Activated CD4-positive, CD25-positive, alpha-beta regulatory T cell treated with anti-CD3 and anti-CD28 coated beads, Interleukin-2, amount 50 U/mL, for 16 hours (primary cell): ENCODE results near the gene TMEM208.

Experiments
- DNase-seq: peaks from one replicate; pipeline ENCODE4 v3.0.0-alpha.2; 2020; ENCODE audit warnings: low read depth, low spot score

TMEM208 gene

GRCh38 chr16:67236563-67237395 lies 9.8 kb downstream of the TMEM208 start:
- peak; percentile 38 for DNase-seq

DNA sequence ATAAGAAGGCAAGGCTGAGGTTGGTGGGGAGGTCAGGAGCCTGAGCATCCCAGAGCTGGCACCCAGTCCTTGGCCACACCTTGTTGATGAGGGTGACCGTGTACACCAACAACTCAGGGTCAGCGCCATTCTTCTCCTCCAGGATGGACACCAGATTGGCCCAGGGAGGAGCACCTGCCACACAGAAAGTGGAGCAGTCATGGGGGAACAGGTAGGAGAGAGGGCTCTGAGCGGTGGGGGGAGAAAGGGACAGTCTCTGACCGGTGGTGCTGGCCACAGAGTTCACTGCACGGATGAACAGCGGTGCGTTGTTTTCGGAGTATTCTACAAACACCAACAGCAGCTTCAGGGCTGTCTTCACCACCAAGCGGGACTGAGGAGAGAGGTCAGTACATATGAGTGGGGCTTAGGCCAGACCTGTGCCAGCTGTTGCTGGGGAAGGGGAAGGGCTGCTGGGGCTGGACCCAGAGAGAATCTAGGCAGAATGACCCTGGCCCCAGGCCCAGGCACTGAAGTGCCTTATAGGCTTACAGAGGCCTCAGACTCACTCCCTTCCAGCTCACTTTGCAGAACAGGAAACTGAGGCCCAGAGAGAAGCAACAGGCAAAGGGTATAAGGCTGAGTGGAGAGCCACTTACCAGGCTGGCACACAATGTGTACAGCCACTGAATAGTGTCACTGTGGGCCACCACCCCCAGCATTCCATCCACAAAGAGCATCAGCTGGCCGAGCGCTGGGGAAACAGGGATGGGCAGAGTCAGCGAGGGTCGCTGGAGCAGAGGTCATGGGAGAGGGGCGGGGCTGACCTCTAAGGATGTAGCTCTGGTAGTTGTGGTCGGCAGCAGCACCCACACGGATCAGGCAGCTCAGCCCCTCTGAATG lies 10.7 kb downstream of the TMEM208 start:
- no peak for DNase-seq

- DNase-seq, result no peak
Measured at GRCh38 chr16:67238278-67238575, 11.3 kb downstream of the TMEM208 start.

- no peak for DNase-seq
Measured at GRCh38 chr16:67238806-67239470, 12.0 kb downstream of the TMEM208 start.

DNA sequence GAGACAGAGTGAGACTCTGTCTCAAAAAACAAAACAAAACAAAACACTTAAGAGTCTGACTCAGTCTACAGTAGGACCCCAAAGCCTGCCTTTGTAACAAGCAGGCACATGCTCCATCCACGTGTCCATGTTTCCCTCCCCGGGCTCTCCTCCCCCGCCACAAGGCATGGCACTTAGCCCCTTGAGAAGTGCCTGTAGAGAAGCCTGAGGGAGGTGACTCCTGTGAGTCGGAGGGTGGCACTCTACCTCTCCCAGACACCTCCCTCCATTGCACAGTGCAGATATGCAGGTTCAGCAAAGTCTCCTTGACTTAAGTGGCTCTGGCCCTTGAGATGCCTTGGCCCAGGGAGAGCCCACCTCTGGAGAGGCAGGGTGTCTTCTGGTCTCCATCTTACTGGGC lies 13.6 kb downstream of the TMEM208 start:
- no peak for DNase-seq

DNA sequence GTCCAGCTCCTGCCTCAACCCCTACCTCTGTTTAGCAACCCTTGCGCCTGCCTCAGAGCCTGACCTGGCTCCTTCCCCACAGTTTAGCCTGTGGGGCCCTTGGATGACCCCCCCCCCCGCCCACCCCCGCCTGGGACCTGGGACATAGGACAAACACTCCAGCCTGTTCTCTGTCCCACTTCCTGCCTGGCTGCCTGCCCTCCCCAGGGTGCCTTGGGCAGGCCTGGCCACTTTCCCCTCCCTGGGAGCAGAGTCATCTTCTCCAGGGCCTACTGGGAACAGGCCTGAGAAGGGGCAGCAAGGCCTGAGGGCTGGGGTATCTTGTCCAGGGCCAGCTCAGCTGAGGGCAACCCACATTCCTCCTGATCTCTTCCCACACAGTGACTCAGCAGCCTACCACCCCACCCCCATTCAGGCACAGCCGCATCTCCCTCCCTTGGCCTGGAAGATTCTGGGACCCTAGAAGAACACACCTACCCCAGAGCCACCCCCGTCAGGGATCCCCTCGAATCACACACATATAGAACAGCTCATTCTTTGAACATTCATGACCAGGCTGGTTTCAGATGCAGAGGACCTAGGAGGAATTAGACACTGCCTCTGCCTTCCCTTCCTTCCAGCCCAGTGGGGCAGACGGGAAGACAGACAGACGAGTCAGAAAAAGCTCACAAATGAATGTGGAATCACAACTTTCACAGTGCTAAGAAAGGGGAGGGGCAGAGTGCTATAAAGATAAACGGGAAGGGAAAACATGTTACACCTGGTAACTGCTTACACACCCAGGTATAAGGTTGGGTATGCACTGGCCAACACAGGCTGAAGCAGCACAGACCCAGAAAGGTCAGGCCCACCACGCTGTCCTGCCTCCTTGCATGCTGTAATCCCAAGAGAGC lies 14.3 kb downstream of the TMEM208 start:
- DNase-seq, result no peak

DNA sequence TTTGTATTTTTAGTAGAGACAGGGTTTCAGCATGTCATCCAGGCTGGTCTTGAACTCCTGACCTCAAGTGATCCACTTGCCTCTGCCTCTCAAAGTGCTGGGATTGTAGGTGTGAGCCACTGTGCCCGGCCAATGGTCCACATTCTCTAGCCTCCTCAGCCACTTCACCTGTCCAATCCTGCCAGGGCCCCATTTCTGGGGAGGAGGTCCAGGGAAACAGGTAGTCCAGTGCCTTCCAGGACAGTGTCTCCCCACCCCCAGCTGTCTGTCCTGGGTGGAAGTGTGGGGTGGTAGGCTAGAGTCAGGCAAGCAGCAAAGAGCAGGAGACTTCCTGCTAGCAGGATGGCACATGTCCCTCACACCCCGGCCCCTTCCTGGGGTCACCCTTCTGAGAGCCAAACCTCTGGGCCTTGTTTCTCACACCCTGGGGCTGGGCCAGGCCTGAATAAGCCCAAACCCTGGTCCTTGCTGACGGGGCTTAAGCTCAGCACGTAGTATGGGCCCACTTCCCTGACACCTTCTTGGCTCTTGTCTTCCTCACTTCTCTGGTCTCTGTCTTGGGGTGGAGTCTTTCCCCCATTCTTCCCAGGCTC lies 15.3 kb downstream of the TMEM208 start:
- DNase-seq, result no peak

- no peak for DNase-seq
Measured at GRCh38 chr16:67243481-67243880, 16.6 kb downstream of the TMEM208 start.

DNA sequence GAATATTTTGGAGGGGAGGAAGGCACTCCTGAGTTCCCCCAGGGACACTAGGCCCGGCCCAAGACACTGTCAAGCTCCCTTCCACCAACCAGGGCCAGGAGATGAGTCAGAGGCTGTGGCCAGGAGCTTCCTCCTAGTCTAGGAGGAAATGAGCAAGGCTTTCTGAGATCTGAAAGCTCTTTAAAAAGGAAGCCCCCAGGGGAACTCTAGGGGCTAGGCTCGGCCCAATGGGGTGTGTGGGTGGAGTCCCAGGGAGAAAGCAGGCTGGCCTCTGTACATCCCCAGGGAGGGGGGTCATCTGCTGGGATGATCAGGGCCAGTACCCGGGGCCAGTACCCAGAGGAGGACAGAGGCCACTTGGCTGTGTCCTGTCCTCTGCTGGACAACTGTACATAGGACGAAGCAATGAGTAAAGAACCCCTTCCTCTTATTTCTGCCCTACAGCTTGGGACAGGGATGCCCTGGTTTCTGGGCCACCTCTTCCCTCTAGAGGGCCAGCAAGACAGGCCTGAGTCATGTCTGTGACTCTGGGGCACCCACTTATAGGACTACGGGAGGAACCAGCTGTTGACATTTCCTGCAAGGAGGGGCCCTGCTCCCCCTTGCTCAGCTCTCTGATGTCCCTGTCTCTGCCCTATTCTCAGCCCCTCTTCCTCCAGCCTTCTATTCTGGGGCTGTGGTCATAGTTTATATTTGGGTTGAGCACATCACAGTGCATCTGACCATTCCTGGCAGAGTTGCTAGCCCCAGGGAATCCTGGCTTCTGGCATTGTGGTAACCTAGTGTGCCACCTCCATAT lies 17.7 kb downstream of the TMEM208 start:
- peak; percentile 49 for DNase-seq

DNA sequence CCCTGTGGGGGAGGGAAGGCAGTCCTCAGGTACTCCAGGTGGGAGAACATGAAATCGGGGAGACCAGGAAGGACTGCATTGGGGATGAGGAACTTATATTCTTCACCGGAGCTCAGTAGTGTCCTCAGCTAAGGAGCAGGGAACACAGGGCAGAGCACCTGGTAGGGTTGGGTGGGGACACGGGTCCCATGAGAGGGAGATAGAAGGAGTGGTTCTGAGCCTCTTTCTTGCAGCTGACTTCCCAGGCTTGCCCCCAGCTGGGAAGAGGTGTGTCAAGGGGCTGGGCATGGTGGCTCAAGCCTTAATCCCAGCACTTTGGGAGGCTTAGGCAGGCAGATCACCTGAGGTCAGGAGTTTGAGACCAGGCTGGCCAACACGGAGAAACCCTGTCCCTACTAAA lies 18.3 kb downstream of the TMEM208 start:
- DNase-seq, result no peak

GRCh38 chr16:67245674-67246080 lies 18.7 kb downstream of the TMEM208 start:
- DNase-seq, result no peak

DNA sequence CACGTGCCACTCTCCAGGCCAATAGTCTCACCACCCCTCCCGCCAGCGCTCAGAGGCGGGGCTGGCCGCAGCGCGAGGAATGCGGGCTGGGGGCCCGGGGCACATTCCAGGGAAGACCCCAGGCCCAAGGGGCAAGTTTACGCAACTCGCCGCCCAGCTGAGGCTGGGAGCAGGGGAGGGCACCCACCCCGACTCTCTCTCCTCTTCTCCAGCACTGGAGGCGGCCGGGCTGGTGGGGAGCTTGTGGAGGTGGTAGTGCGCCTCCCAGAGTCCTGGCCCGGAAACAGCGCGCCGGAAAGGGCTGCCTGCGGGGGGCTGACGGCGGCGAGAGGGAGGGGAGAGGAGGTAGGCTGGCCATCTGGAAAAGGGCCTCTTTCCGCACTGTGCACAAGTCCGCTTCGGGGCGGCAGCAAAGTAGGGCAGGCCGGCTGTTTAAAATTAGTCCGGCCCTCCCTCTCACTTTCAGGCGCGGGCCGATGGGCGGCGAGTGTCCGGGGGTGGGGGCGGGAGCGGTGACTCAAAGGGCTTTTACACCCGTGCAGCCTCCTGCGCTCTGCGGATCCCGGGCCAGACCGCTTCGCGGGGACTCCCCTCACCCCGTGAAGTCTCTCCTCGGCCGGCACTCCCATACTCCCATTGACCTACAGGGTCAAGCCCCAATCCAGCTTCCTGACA lies 19.3 kb downstream of the TMEM208 start:
- no peak for DNase-seq

GRCh38 chr16:67246756-67247191 lies 19.8 kb downstream of the TMEM208 start:
- no peak for DNase-seq

GRCh38 chr16:67247192-67248072 lies 20.5 kb downstream of the TMEM208 start, which contains the start of gene FHOD1:
Gene FHOD1, minus strand, starts transcription at chr16:67247481. Its CDS starts 71 bp downstream, at chr16:67247410.
- DNase-seq, result peak; percentile 90

- DNase-seq, result no peak
Measured at GRCh38 chr16:67248073-67248400, 21.1 kb downstream of the TMEM208 start.

DNA sequence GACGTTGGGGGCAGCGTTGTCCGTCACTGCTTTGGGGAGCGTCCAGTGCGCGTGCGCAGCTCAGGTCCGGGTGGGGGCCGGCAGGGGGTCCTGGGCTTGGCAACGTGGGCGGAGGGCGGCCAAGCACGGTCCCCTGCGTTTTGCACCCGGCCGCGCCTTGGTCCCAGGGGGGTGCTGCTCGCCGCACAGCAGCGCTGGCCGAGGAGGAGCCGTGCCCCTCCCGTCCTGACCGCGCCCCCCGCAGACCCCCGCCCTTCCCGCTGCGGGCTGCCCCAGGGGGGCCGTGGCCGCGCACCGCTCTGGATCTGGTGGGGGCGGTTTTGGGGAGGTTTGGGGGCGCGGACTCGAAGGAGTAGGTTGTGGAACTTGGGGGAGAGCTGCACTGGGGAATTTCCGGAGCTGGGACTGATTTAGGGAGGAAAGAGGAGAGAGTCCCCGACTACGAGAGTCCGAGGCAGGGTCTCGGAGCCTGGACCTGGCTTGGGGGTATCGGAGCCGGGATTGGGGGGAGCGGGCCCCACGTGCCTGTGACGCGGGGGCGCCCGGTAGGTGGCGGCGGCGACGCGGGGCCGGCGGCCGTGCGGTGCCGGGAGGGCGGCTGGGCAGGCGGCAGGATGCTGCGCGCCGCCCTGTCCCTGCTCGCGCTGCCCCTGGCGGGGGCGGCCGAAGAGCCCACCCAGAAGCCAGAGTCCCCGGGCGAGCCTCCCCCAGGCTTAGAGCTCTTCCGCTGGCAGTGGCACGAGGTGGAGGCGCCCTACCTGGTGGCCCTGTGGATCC lies 21.7 kb downstream of the TMEM208 start, which contains the start of gene SLC9A5:
Gene SLC9A5, plus strand, starts transcription at position 579 of the 777 bp plus-strand sequence. Its CDS starts 36 bp downstream, at position 615.
- DNase-seq, result no peak
